ES-I3 (cell line): ENCODE results near the gene GARIN5B.

Experiments used
- H3K36me3 ChIP-seq: 2 replicates; pipeline ENCODE4 v1.6.1; 2013; ENCODE audit warnings: mild to moderate bottlenecking, low read length, control low read depth, moderate library complexity; ENCODE audit not compliant: insufficient read depth
- H3K4me1 ChIP-seq: 2 replicates; pipeline ENCODE4 v1.6.1; 2013; ENCODE audit warnings: mild to moderate bottlenecking, control low read depth, low read length; ENCODE audit not compliant: insufficient read depth
- H3K9ac ChIP-seq: 2 replicates; pipeline ENCODE4 v1.6.1; 2013; ENCODE audit warnings: low read depth, mild to moderate bottlenecking, low read length, moderate library complexity
- H3K9me3 ChIP-seq: 2 replicates; pipeline ENCODE4 v1.6.1; 2013; ENCODE audit warnings: mild to moderate bottlenecking, low read length, moderate library complexity; ENCODE audit not compliant: control insufficient read depth, insufficient read depth

Gene GARIN5B

GRCh38 chr19:55305491-55305890 lies 57.6 kb downstream of the GARIN5B start:
- no peaks in the 10 kb centered on the region for H3K9me3 ChIP-seq
- H3K36me3 ChIP-seq, result peaks cover 9% of the 10 kb centered on the region; the same call in 1 of the 2 replicates
- H3K4me1 ChIP-seq, result peaks cover 6% of the 10 kb centered on the region

DNA sequence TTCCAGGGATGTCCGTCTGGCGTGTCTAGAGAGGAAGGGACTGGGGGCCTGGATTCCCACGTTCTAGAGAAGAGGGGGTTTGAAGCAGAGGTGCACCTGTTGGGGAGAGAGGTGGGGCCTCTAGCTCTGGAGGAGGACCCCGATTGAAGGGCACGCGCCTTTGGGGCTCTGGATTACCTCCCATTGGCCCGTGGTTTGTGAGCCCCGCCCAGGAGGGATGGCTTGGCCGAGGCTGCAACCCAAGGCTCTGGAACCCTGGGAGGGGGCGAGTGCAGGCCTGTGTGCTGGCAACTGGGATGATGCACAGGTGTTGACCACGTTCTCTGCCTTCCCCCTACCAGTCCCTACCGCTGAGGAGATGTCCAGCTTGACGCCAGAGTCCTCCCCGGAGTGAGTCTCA lies 58.1 kb downstream of the GARIN5B start:
- Histone ChIP-seq H3K36me3 (0 out of 2 replicates have a peak, but pooled peaks cover 9% of the 10 kb centered on the region), H3K9ac (no peak overlapping the region), H3K4me1 (peaks cover 6% of the 10 kb centered on the region), H3K9me3 (no peaks in the 10 kb centered on the region)

More at GRCh38 chr19:55305491-55305890, 57.6 kb downstream of the GARIN5B start:
- H3K9ac ChIP-seq, result no peak overlapping the region
